Measurements from ENCODE around the gene RASAL1.

The RASAL1 gene

DNA sequence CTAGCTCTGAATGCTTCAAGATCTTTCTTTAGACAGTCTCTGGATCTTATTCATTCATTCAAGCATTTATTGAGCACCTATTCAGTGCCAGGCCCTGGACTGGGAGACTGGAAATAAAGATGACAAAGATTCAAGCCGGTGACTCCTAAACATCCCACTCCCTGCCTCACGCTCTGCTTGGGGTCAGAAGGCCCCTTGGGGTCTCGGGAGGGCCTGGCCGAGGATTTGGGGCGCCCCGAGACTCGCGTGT lies 79.3 kb downstream of the RASAL1 start:
- Histone ChIP-seq H3K4me1 (ENCODE audit: control insufficient read depth, insufficient read depth, low read length) (no peaks in the 10 kb centered on the region), H3K4me3 (ENCODE audit: low read depth, low read length) (no peak overlapping the region), H3K9me3 (ENCODE audit: control insufficient read depth, insufficient read depth, low read depth, low read length) (no peaks in the 10 kb centered on the region), H3K27ac (ENCODE audit: extremely low read depth, low read depth, low read length) (no peak overlapping the region), H3K36me3 (ENCODE audit: control insufficient read depth in 2 of 2, insufficient read depth in 1 of 2, low read length in 2 of 2) (no peaks in the 10 kb centered on the region)
- no peak for TF ChIP-seq EGR2 (tag by site-specific recombination; IDR thresholded peaks at IDR 0.05; ENCODE audit: low read depth)
- TF ChIP-seq ZNF664 (tag by site-specific recombination; IDR thresholded peaks at IDR 0.05), result peak; percentile 80
- ChIA-PET POLR2A (no interaction called here), CTCF (interaction anchor here (0.5 to 0.6 kb wide), 2 partner anchors 27 to 41 kb away, joined by 4 read pairs; no protein-coding TSS in a partner anchor)

DNA sequence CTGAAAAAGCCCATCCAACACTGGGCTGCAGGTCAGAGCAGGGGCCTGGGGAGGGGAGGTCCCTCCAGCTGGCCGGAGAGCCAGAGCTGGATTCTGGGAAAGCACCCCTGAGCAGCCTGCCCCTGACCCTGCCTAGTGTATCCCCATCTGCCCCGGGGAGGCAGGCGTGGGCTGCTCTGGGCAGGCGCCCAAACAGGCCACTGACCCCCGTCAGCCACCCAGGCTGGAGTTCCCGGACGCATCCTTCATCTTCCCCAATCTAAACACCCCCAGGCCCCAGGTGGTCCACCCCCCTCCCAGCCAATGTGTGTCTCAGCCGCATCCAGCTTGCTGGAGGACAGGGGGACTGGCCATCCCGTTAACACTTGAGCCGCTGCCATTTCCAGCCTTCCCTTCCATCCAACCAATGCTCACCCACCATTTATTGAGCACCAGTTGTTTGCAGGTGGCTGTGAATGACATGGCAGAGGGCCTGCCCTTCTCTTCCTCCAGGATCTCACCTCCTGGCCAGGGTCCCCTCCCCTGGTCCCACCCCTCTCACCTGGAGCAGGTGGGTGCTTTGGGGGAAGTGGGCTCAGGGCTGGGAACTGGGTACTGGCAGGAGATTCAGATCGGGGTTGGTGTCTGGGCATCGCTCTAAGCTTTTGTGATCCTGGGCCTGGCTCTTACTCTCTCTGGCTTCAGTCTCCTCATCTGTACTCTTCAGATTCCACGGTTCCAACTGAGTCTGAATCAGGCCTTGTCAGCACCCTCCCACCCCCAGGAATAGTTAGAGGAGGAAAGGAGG lies 79.8 kb downstream of the RASAL1 start:
- Histone ChIP-seq H3K4me1 (ENCODE audit: control insufficient read depth, insufficient read depth, low read length) (no peaks in the 10 kb centered on the region), H3K36me3 (ENCODE audit: control insufficient read depth in 2 of 2, insufficient read depth in 1 of 2, low read length in 2 of 2) (no peaks in the 10 kb centered on the region), H3K4me3 (ENCODE audit: low read depth, low read length) (no peak overlapping the region), H3K27ac (ENCODE audit: extremely low read depth, low read depth, low read length) (no peak overlapping the region), H3K9me3 (ENCODE audit: control insufficient read depth, insufficient read depth, low read depth, low read length) (no peaks in the 10 kb centered on the region)
- ChIA-PET CTCF (interaction anchor here (0.5 to 0.6 kb wide), 2 partner anchors 27 to 42 kb away, joined by 4 read pairs; no protein-coding TSS in a partner anchor), POLR2A (no interaction called here)
- TF ChIP-seq GLIS1 (tag by site-specific recombination; IDR thresholded peaks at IDR 0.05) (0 out of 2 replicates have a peak, but pooled peaks have one; percentile 16), ZFP3 (tag by site-specific recombination; IDR thresholded peaks at IDR 0.05; ENCODE audit: low read depth) (no peak), ZNF701 (tag by site-specific recombination; IDR thresholded peaks at IDR 0.05) (no peak)
- TF ChIP-seq, protein P1, sequence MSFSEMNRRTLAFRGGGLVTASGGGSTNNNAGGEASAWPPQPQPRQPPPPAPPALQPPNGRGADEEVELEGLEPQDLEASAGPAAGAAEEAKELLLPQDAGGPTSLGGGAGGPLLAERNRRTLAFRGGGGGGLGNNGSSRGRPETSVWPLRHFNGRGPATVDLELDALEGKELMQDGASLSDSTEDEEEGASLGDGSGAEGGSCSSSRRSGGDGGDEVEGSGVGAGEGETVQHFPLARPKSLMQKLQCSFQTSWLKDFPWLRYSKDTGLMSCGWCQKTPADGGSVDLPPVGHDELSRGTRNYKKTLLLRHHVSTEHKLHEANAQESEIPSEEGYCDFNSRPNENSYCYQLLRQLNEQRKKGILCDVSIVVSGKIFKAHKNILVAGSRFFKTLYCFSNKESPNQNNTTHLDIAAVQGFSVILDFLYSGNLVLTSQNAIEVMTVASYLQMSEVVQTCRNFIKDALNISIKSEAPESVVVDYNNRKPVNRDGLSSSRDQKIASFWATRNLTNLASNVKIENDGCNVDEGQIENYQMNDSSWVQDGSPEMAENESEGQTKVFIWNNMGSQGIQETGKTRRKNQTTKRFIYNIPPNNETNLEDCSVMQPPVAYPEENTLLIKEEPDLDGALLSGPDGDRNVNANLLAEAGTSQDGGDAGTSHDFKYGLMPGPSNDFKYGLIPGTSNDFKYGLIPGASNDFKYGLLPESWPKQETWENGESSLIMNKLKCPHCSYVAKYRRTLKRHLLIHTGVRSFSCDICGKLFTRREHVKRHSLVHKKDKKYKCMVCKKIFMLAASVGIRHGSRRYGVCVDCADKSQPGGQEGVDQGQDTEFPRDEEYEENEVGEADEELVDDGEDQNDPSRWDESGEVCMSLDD (tag by site-specific recombination; IDR thresholded peaks at IDR 0.05), result no peak

DNA sequence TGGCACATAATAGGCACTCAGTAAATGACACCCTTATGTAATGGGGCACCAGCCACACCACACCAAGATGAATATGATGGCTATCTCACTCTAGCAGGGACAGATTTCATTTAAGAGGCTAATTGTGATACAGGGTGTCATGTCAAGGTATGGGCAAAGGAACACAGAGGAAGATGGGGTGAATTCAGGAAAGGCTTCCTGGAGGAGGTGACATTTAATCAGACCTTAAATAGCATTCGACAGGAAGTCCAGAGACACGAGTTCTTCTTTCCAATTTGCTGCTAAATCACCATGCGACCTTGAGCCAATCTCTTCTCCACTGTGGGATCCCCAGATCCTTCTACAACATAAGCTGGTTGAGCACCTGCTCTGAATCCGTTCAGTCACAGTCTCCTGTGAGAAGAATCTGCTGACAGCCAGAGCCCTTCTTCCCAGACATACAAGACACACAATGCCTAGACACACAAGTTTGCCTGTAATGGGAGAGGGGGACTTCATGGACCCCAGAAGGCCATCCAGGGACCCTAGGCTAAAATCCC lies 80.5 kb downstream of the RASAL1 start:
- Histone ChIP-seq H3K36me3 (ENCODE audit: control insufficient read depth in 2 of 2, insufficient read depth in 1 of 2, low read length in 2 of 2) (no peaks in the 10 kb centered on the region), H3K4me1 (ENCODE audit: control insufficient read depth, insufficient read depth, low read length) (no peaks in the 10 kb centered on the region), H3K4me3 (ENCODE audit: low read depth, low read length) (no peak overlapping the region), H3K27ac (ENCODE audit: extremely low read depth, low read depth, low read length) (no peak overlapping the region), H3K9me3 (ENCODE audit: control insufficient read depth, insufficient read depth, low read depth, low read length) (no peaks in the 10 kb centered on the region)
- POLR2A ChIA-PET, result no interaction called here
- CTCF ChIA-PET, result interaction anchor here (0.6 kb wide), 1 partner anchor 23 kb away, joined by 3 read pairs; no protein-coding TSS in a partner anchor
- TF ChIP-seq ZNF239 (tag by site-specific recombination; IDR thresholded peaks at IDR 0.05) (no peak), ZNF266 (tag by site-specific recombination; IDR thresholded peaks at IDR 0.05; ENCODE audit: low read depth) (no peak), ZSCAN30 (tag by site-specific recombination; IDR thresholded peaks at IDR 0.05) (no peak), TCF7L2 (IDR thresholded peaks at IDR 0.05; ENCODE audit: borderline replicate concordance, low read depth, low read length) (no peak), ZNF214 (tag by site-specific recombination; IDR thresholded peaks at IDR 0.05; ENCODE audit: borderline replicate concordance) (no peak), ZNF404 (tag by site-specific recombination; IDR thresholded peaks at IDR 0.05) (no peak), GLI4 (tag by site-specific recombination; IDR thresholded peaks at IDR 0.05) (no peak), ZNF394 (tag by site-specific recombination; IDR thresholded peaks at IDR 0.05; ENCODE audit: borderline replicate concordance) (no peak), ZNF529 (tag by site-specific recombination; IDR thresholded peaks at IDR 0.05; ENCODE audit: insufficient replicate concordance) (no peak), ZBTB17 (tag by site-specific recombination; IDR thresholded peaks at IDR 0.05) (no peak), ZIC2 (tag by site-specific recombination; IDR thresholded peaks at IDR 0.05) (no peak)
- TF ChIP-seq, protein P2, sequence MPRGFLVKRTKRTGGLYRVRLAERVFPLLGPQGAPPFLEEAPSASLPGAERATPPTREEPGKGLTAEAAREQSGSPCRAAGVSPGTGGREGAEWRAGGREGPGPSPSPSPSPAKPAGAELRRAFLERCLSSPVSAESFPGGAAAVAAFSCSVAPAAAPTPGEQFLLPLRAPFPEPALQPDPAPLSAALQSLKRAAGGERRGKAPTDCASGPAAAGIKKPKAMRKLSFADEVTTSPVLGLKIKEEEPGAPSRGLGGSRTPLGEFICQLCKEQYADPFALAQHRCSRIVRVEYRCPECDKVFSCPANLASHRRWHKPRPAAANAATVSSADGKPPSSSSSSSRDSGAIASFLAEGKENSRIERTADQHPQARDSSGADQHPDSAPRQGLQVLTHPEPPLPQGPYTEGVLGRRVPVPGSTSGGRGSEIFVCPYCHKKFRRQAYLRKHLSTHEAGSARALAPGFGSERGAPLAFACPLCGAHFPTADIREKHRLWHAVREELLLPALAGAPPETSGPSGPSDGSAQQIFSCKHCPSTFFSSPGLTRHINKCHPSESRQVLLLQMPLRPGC (tag by site-specific recombination; IDR thresholded peaks at IDR 0.05), result no peak
- TF ChIP-seq, protein P3, sequence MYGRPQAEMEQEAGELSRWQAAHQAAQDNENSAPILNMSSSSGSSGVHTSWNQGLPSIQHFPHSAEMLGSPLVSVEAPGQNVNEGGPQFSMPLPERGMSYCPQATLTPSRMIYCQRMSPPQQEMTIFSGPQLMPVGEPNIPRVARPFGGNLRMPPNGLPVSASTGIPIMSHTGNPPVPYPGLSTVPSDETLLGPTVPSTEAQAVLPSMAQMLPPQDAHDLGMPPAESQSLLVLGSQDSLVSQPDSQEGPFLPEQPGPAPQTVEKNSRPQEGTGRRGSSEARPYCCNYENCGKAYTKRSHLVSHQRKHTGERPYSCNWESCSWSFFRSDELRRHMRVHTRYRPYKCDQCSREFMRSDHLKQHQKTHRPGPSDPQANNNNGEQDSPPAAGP (tag by site-specific recombination; IDR thresholded peaks at IDR 0.05), result no peak
- TF ChIP-seq, protein P4, sequence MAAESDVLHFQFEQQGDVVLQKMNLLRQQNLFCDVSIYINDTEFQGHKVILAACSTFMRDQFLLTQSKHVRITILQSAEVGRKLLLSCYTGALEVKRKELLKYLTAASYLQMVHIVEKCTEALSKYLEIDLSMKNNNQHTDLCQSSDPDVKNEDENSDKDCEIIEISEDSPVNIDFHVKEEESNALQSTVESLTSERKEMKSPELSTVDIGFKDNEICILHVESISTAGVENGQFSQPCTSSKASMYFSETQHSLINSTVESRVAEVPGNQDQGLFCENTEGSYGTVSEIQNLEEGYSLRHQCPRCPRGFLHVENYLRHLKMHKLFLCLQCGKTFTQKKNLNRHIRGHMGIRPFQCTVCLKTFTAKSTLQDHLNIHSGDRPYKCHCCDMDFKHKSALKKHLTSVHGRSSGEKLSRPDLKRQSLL (tag by site-specific recombination; IDR thresholded peaks at IDR 0.05), result no peak
- TF ChIP-seq, protein P5, sequence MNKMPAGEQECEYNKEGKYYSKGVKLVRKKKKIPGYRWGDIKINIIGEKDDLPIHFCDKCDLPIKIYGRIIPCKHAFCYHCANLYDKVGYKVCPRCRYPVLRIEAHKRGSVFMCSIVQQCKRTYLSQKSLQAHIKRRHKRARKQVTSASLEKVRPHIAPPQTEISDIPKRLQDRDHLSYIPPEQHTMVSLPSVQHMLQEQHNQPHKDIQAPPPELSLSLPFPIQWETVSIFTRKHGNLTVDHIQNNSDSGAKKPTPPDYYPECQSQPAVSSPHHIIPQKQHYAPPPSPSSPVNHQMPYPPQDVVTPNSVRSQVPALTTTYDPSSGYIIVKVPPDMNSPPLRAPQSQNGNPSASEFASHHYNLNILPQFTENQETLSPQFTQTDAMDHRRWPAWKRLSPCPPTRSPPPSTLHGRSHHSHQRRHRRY (tag by site-specific recombination; IDR thresholded peaks at IDR 0.05), result no peak
- TF ChIP-seq, protein P6, sequence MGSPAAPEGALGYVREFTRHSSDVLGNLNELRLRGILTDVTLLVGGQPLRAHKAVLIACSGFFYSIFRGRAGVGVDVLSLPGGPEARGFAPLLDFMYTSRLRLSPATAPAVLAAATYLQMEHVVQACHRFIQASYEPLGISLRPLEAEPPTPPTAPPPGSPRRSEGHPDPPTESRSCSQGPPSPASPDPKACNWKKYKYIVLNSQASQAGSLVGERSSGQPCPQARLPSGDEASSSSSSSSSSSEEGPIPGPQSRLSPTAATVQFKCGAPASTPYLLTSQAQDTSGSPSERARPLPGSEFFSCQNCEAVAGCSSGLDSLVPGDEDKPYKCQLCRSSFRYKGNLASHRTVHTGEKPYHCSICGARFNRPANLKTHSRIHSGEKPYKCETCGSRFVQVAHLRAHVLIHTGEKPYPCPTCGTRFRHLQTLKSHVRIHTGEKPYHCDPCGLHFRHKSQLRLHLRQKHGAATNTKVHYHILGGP (tag by site-specific recombination; IDR thresholded peaks at IDR 0.05), result no peak
